Muscle layer of duodenum (tissue), 2 donors: ENCODE measurements around the gene DDX21.
A peak's percentile ranks its signal among the peaks of the same experiment; 100 is the strongest.
"Not testable (repeated sequence)": the region's sequence is repeated elsewhere in the genome, so short reads cannot be mapped to it uniquely, and the experiment has no call there.

Experiments used
- H3K27ac ChIP-seq: one replicate; pipeline ENCODE4 v1.7.0; 2013; ENCODE audit warnings: mild to moderate bottlenecking, low read length
- H3K27me3 ChIP-seq: one replicate; pipeline ENCODE4 v1.7.0; 2013; ENCODE audit warnings: low read depth, mild to moderate bottlenecking, control low read depth, low read length
- H3K36me3 ChIP-seq, 2 donors: one replicate each; pipeline ENCODE4 v1.7.0; 2013; ENCODE audit warnings: low read length in 2 of 2, control low read depth in 1 of 2, mild to moderate bottlenecking in 1 of 2; ENCODE audit not compliant: insufficient read depth in 2 of 2, control insufficient read depth in 1 of 2
- H3K4me1 ChIP-seq, 2 donors: one replicate each; pipeline ENCODE4 v1.7.0; 2013; ENCODE audit warnings: low read length in 2 of 2, mild to moderate bottlenecking in 2 of 2, control low read depth in 1 of 2, moderate library complexity in 1 of 2; ENCODE audit not compliant: insufficient read depth in 2 of 2, control insufficient read depth in 1 of 2
- H3K4me3 ChIP-seq, 2 donors: one replicate each; pipeline ENCODE4 v1.7.0; 2013; ENCODE audit warnings: low read length in 2 of 2, low read depth in 1 of 2, mild to moderate bottlenecking in 1 of 2
- H3K9me3 ChIP-seq, 2 donors: one replicate each; pipeline ENCODE4 v1.7.0; 2013; ENCODE audit warnings: low read length in 2 of 2, control low read depth in 1 of 2, mild to moderate bottlenecking in 1 of 2; ENCODE audit not compliant: control insufficient read depth in 1 of 2
- donor health status: healthy.

Gene DDX21

GRCh38 chr10:68955355-68955831 lies 577 bp upstream of the DDX21 start:
- Histone ChIP-seq H3K4me3 (peak overlapping the region; percentile 82 to 90), H3K36me3 (peaks cover 6 to 24% of the 10 kb centered on the region in 2 donors)

GRCh38 chr10:68957284-68957615 lies 1.3 kb downstream of the DDX21 start:
- Histone ChIP-seq H3K27ac (peak overlapping the region; percentile 93), H3K9me3 (no peaks in the 10 kb centered on the region), H3K36me3 (peaks cover 24 to 32% of the 10 kb centered on the region in 2 donors), H3K4me3 (peak overlapping the region; percentile 82 to 90), H3K27me3 (no peaks in the 10 kb centered on the region), H3K4me1 (peaks cover 0 to 25% of the 10 kb centered on the region in 2 donors)

More at GRCh38 chr10:68955355-68955831, 577 bp upstream of the DDX21 start:
- H3K4me1 ChIP-seq = peaks cover 0 to 25% of the 10 kb centered on the region in 2 donors
- H3K27ac ChIP-seq = peak overlapping the region; percentile 93
- no peaks in the 10 kb centered on the region for H3K27me3 ChIP-seq
- H3K9me3 ChIP-seq = no peaks in the 10 kb centered on the region

DNA sequence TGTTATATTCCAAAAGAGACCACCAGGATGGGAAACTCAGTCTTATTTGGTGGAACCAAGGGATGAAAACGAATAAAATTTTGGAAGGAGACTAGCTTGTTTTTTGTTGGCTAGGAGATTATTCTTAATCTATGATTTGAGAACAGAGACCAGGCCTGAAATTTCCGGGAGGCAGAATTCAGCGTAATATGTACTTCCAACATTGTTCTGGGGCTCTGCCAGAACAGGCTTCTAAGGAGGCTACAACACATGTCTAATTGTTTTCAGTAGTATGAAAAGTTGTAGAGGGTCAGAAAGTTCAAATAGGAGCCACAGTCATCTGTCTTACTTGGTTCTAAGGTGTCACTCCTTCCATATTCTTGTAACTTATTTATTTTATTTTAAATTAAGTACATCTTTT lies 1.7 kb downstream of the DDX21 start:
- H3K4me1 ChIP-seq = peaks cover 0 to 25% of the 10 kb centered on the region in 2 donors
- no peaks in the 10 kb centered on the region for H3K27me3 ChIP-seq
- no peaks in the 10 kb centered on the region for H3K9me3 ChIP-seq
- peak overlapping the region; percentile 93 for H3K27ac ChIP-seq
- H3K4me3 ChIP-seq = peak overlapping the region; percentile 82 to 90
- H3K36me3 ChIP-seq = peaks cover 28 to 36% of the 10 kb centered on the region in 2 donors

- Histone ChIP-seq H3K4me1 (peaks cover 0 to 24% of the 10 kb centered on the region in 2 donors), H3K27ac (no peak overlapping the region), H3K27me3 (no peaks in the 10 kb centered on the region), H3K4me3 (no peak overlapping the region), H3K9me3 (no peaks in the 10 kb centered on the region), H3K36me3 (peaks cover 46 to 56% of the 10 kb centered on the region in 2 donors)
Observed at GRCh38 chr10:68959695-68960527, 3.9 kb downstream of the DDX21 start.

- H3K27ac ChIP-seq = no peak overlapping the region
- H3K27me3 ChIP-seq = no peaks in the 10 kb centered on the region
- peaks cover 69 to 77% of the 10 kb centered on the region in 2 donors for H3K36me3 ChIP-seq
- H3K4me1 ChIP-seq = peaks cover 0 to 9% of the 10 kb centered on the region in 2 donors
- H3K4me3 ChIP-seq = no peak overlapping the region
- no peaks in the 10 kb centered on the region for H3K9me3 ChIP-seq
Observed at GRCh38 chr10:68963151-68963550, 7.2 kb downstream of the DDX21 start.

- Histone ChIP-seq H3K36me3 (peaks cover 67 to 94% of the 10 kb centered on the region in 2 donors), H3K9me3 (no peaks in the 10 kb centered on the region)
Observed at GRCh38 chr10:68973975-68974374, 18.0 kb downstream of the DDX21 start.

GRCh38 chr10:68975936-68976473 lies 20.0 kb downstream of the DDX21 start:
- H3K4me3 ChIP-seq, H3K9me3 ChIP-seq, H3K27me3 ChIP-seq, H3K4me1 ChIP-seq, H3K27ac ChIP-seq: not testable (repeated sequence)
- peaks cover 78 to 91% of the 10 kb centered on the region in 2 donors for H3K36me3 ChIP-seq

More at GRCh38 chr10:68973975-68974374, 18.0 kb downstream of the DDX21 start:
- Histone ChIP-seq H3K27ac (no peak overlapping the region), H3K4me1 (no peaks in the 10 kb centered on the region), H3K27me3 (no peaks in the 10 kb centered on the region), H3K4me3 (no peak overlapping the region)

DNA sequence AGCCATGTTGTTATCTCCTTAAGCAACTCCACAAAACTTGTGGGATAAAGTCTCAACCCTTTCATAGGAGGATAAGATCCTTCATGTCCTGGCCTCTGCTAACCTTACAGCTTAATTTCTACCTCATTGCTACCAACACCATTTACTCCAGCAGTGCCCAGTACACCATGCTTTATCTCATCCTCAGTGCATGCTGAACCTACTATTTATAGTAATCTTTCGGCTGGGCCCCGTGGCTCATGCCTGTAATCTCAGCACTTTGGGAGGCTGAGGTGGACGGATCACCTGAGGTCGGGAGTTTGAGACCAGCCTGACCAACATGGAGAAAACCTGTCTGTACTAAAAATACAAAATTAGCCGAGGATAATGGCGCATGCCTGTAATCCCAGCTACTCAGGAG lies 23.8 kb downstream of the DDX21 start:
- H3K4me1 ChIP-seq, H3K27me3 ChIP-seq, H3K9me3 ChIP-seq, H3K4me3 ChIP-seq, H3K27ac ChIP-seq: not testable (repeated sequence)
- H3K36me3 ChIP-seq = peaks cover 65 to 75% of the 10 kb centered on the region in 2 donors

DNA sequence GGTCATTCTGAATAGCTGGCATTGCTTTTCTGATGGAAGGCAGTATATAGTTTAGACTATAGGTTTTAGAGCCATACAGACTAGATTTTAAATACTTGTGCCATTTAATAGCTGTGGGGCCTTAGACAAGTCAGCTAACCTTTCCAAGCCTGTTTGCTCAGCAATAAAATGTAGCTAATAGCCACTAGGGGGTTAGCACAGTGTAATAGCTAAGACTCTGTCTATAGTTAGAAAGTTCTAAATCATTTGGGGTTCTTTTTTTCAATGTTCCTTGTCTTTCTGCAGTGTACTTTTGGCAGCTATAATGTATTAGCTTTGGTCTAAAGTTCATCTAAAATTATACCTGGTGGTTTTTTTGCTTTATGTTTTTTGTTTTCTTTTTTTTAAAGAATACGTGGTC lies 25.1 kb downstream of the DDX21 start:
- Histone ChIP-seq H3K9me3 (no peaks in the 10 kb centered on the region), H3K36me3 (peaks cover 58 to 70% of the 10 kb centered on the region in 2 donors), H3K27me3 (no peaks in the 10 kb centered on the region), H3K4me1 (no peaks in the 10 kb centered on the region), H3K4me3 (no peak overlapping the region), H3K27ac (no peak overlapping the region)

- peaks cover 47 to 58% of the 10 kb centered on the region in 2 donors for H3K36me3 ChIP-seq
- H3K27me3 ChIP-seq = no peaks in the 10 kb centered on the region
- no peak overlapping the region for H3K27ac ChIP-seq
- H3K9me3 ChIP-seq = no peaks in the 10 kb centered on the region
- H3K4me3 ChIP-seq = no peak overlapping the region
- no peaks in the 10 kb centered on the region for H3K4me1 ChIP-seq
Observed at GRCh38 chr10:68982389-68982788, 26.4 kb downstream of the DDX21 start.

GRCh38 chr10:68987611-68988010 lies 31.6 kb downstream of the DDX21 start:
- Histone ChIP-seq H3K27ac (no peak overlapping the region), H3K4me3 (peak overlapping the region in 1 of 2 donors; percentile 99), H3K9me3 (no peaks in the 10 kb centered on the region), H3K36me3 (peaks cover 10 to 13% of the 10 kb centered on the region in 2 donors), H3K4me1 (peaks cover 3 to 19% of the 10 kb centered on the region in 2 donors), H3K27me3 (no peaks in the 10 kb centered on the region)
